Endothelial cell (in vitro differentiated cells): ENCODE data around the gene RAD51B. TPM values are rescaled to one million over a fixed set of nuclear protein-coding genes. Genes with fewer than 3 reads are reported as not detected.

Source experiments
- DNase-seq: peaks from one replicate; pipeline ENCODE4 v3.0.0; 2021; ENCODE audit warnings: low spot score
- H3K27ac Mint-ChIP-seq: one replicate; pipeline ENCODE4 v1.8.0; 2021; ENCODE audit warnings: mixed read lengths, inconsistent platforms; ENCODE audit not compliant: unreplicated experiment
- H3K27me3 Mint-ChIP-seq: one replicate; pipeline ENCODE4 v1.8.0; 2021; ENCODE audit warnings: mild to moderate bottlenecking, moderate library complexity, mixed read lengths, inconsistent platforms; ENCODE audit not compliant: unreplicated experiment
- H3K36me3 Mint-ChIP-seq: one replicate; pipeline ENCODE4 v1.8.0; 2021; ENCODE audit warnings: mild to moderate bottlenecking, low read depth, mixed read lengths, inconsistent platforms; ENCODE audit not compliant: unreplicated experiment
- H3K4me1 Mint-ChIP-seq: one replicate; pipeline ENCODE4 v1.8.0; 2021; ENCODE audit warnings: mild to moderate bottlenecking, mixed read lengths, inconsistent platforms; ENCODE audit not compliant: unreplicated experiment
- H3K4me3 Mint-ChIP-seq: one replicate; pipeline ENCODE4 v1.8.0; 2021; ENCODE audit warnings: mild to moderate bottlenecking, mixed read lengths, inconsistent platforms; ENCODE audit not compliant: unreplicated experiment
- H3K9me3 Mint-ChIP-seq: one replicate; pipeline ENCODE4 v1.8.0; 2021; ENCODE audit warnings: mixed read lengths, inconsistent platforms; ENCODE audit not compliant: unreplicated experiment
- CTCF ChIP-seq: fragments of 200-600 bp; sonication (generic); IDR thresholded peaks from one replicate; pipeline ENCODE4 v1.5.0; 2021; ENCODE audit warnings: antibody characterized with exemption; ENCODE audit not compliant: unreplicated experiment
- total RNA-seq: library from RNA; stranded (reverse); fragmentation: NEBNext Ultra II Directional; extraction: Animal tissue kit (Norgen Biotek cat#: 25700); gene quantifications from one replicate; pipeline ENCODE4 v1.2.1, GENCODE V29; 2021; ENCODE audit not compliant: unreplicated experiment

RAD51B gene
- total RNA-seq, 1 donor from 2014 or later = 23.5 TPM

DNA sequence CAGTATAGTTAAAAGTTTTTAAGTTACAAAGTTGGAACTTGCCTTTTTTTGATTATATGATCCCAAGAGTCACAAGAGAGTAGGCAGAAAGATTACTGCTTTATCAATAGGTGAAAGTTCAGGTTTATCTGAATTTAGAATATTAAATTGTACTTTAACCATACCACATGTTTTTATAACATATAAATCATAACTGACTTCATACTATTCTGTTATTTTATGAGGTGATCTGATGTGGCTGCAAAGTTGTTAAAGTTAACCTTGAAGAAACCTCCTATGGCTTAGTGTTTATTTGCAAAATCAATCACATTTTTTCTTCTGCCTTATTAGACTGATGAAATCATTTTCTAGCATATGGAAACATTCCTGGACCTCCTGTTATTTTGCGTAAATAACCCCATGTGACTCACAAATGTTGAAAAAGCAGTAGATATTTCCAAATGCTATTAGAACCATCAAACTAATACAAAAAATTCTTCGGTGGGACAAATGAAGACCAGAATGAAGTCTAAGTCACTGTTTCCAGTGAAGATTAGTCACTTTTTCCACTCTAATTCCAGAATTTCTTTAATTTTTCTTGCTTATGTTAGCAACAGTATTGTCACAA is 132.1 kb downstream of the RAD51B start:
- Mint-ChIP-seq H3K27ac (no peak overlapping the region), H3K36me3 (peaks cover 6% of the 10 kb centered on the region), H3K27me3 (no peaks in the 10 kb centered on the region), H3K4me3 (no peak overlapping the region), H3K4me1 (no peaks in the 10 kb centered on the region), H3K9me3 (no peaks in the 10 kb centered on the region)
- no peak for TF ChIP-seq CTCF
- DNase-seq = no peak

GRCh38 chr14:67952381-67952780 is 132.8 kb downstream of the RAD51B start:
- H3K27ac Mint-ChIP-seq = no peak overlapping the region
- H3K4me1 Mint-ChIP-seq = no peaks in the 10 kb centered on the region
- TF ChIP-seq CTCF = no peak
- no peaks in the 10 kb centered on the region for H3K9me3 Mint-ChIP-seq
- no peaks in the 10 kb centered on the region for H3K27me3 Mint-ChIP-seq
- DNase-seq = no peak
- H3K36me3 Mint-ChIP-seq = peaks cover 6% of the 10 kb centered on the region
- no peak overlapping the region for H3K4me3 Mint-ChIP-seq

DNA sequence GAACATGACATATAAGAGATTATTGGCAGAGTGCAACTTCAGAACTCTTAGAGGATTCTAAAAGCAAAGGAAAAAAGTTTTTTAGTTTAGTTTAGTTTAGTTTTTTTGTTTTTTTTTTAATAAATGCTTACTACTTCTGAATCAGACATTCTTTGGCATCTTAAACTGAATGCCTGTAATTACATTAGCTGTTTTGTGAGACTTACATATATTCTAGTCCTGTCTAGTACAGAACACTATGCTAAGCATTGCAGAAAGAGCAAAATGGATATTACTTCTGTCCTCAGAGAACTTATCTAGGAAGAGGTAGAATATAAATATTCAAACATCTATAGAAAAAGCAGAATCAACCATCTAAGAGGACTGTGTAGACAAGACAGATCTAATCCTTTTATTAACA is 133.2 kb downstream of the RAD51B start:
- H3K36me3 Mint-ChIP-seq = peaks cover 6% of the 10 kb centered on the region
- H3K27ac Mint-ChIP-seq = no peak overlapping the region
- no peak overlapping the region for H3K4me3 Mint-ChIP-seq
- TF ChIP-seq CTCF = no peak
- H3K4me1 Mint-ChIP-seq = no peaks in the 10 kb centered on the region
- DNase-seq = no peak
- no peaks in the 10 kb centered on the region for H3K9me3 Mint-ChIP-seq
- H3K27me3 Mint-ChIP-seq = no peaks in the 10 kb centered on the region

GRCh38 chr14:67955261-67955660 is 135.7 kb downstream of the RAD51B start:
- no peak for DNase-seq
- Mint-ChIP-seq H3K4me1 (no peaks in the 10 kb centered on the region), H3K27ac (no peak overlapping the region)

GRCh38 chr14:67957946-67958345 is 138.4 kb downstream of the RAD51B start:
- Mint-ChIP-seq H3K27ac (no peak overlapping the region), H3K4me3 (no peak overlapping the region), H3K4me1 (no peaks in the 10 kb centered on the region), H3K27me3 (no peaks in the 10 kb centered on the region), H3K9me3 (no peaks in the 10 kb centered on the region), H3K36me3 (no peaks in the 10 kb centered on the region)
- no peak for DNase-seq
- no peak for TF ChIP-seq CTCF

More at GRCh38 chr14:67955261-67955660, 135.7 kb downstream of the RAD51B start:
- Mint-ChIP-seq H3K36me3 (no peaks in the 10 kb centered on the region), H3K9me3 (no peaks in the 10 kb centered on the region), H3K27me3 (no peaks in the 10 kb centered on the region), H3K4me3 (no peak overlapping the region)
- TF ChIP-seq CTCF = no peak
